Kidney (tissue), 14 donors: ENCODE data around the gene SEMA4A. TPM values are rescaled to one million over a fixed set of nuclear protein-coding genes. Genes with fewer than 3 reads are reported as not detected.

Experiments used
- DNase-seq, 5 donors: peaks; one replicate each; pipeline ENCODE4 v3.0.0-alpha.2; 2013 to 2020
- FAIRE-seq: peaks from 2 replicates; lab custom pipeline; 2012; peaks lifted over from hg19 to GRCh38; lab: Jason Lieb, UNC
- H3K27ac ChIP-seq, 2 donors: one replicate each; pipeline ENCODE4 v1.7.0; 2013; ENCODE audit warnings: low read depth in 2 of 2, low read length in 2 of 2, inconsistent platforms in 1 of 2
- H3K27me3 ChIP-seq: one replicate; pipeline ENCODE4 v1.7.1; 2013; ENCODE audit warnings: low read length, inconsistent platforms; ENCODE audit not compliant: control insufficient read depth, insufficient read depth
- H3K36me3 ChIP-seq, 3 donors: one replicate each; pipeline versions ENCODE4 v1.7.0 to v1.7.1; 2013; ENCODE audit warnings: low read length in 3 of 3, control low read depth in 1 of 3, inconsistent platforms in 1 of 3; ENCODE audit not compliant: insufficient read depth in 3 of 3, control insufficient read depth in 2 of 3
- H3K4me1 ChIP-seq, 3 donors: one replicate each; pipeline versions ENCODE4 v1.7.0 to v1.7.1; 2013; ENCODE audit warnings: low read length in 3 of 3, inconsistent platforms in 1 of 3, low read depth in 1 of 3; ENCODE audit not compliant: control insufficient read depth in 2 of 3, insufficient read depth in 2 of 3
- H3K4me3 ChIP-seq, 3 donors: one replicate each; pipeline versions ENCODE4 v1.7.0 to v1.8.1; 2013; ENCODE audit warnings: low read length in 3 of 3, control low read depth in 1 of 3, inconsistent platforms in 1 of 3
- H3K9ac ChIP-seq, 3 donors: one replicate each; pipeline versions ENCODE4 v1.7.0 to v1.7.1; 2013; ENCODE audit warnings: low read length in 3 of 3, control low read depth in 1 of 3, inconsistent platforms in 1 of 3
- H3K9me3 ChIP-seq, 3 donors: one replicate each; pipeline versions ENCODE4 v1.7.0 to v1.7.1; 2013; ENCODE audit warnings: low read length in 3 of 3, control low read depth in 1 of 3, inconsistent platforms in 1 of 3; ENCODE audit not compliant: control insufficient read depth in 2 of 3, insufficient read depth in 1 of 3
- intact Hi-C: fragments of 100-400 bp; cut with DNase I; formaldehyde crosslinking; loops from one replicate; pipeline ENCODE4 v1.11.1; 2022
- polyA plus RNA-seq: library from polyadenylated mRNA; stranded (reverse); fragments of 350-450 nt; fragmentation: Illumina TruSeq; extraction: RNeasy Lipid Tissue Mini Kit (QIAGEN cat#74804); gene quantifications from one replicate; pipeline ENCODE4 v1.2.3, GENCODE V29; 2014; ENCODE audit warnings: low read depth, low replicate concordance; ENCODE audit not compliant: insufficient read depth
- total RNA-seq: library from RNA; stranded (reverse); fragmentation: NEBNext Ultra II Directional; extraction: Animal tissue kit (Norgen Biotek cat#: 25700); gene quantifications from one replicate; pipeline ENCODE4 v1.2.1, GENCODE V29; 2021
- TF ChIP-seq, protein P1 (sequence below): IDR thresholded peaks from 3 replicates; pipeline ENCODE4 v1.5.1; 2012; ENCODE audit warnings: mild to moderate bottlenecking, moderate library complexity, borderline replicate concordance; ENCODE audit not compliant: insufficient read depth; ENCODE audit errors: extremely low read depth
- donor health status: control.
- donor health status: control.
- donor health status: control.
- donor health status: control.
- donor health status: control.
- donor health status: DM: yes; HTN: yes; CAD: no.
- donor health status: Normal renal cell carcinoma (clear cell type).

Gene SEMA4A
- total and polyA plus RNA-seq, 2 donors from 2014 or later: 16.4 to 45.9 TPM

DNA sequence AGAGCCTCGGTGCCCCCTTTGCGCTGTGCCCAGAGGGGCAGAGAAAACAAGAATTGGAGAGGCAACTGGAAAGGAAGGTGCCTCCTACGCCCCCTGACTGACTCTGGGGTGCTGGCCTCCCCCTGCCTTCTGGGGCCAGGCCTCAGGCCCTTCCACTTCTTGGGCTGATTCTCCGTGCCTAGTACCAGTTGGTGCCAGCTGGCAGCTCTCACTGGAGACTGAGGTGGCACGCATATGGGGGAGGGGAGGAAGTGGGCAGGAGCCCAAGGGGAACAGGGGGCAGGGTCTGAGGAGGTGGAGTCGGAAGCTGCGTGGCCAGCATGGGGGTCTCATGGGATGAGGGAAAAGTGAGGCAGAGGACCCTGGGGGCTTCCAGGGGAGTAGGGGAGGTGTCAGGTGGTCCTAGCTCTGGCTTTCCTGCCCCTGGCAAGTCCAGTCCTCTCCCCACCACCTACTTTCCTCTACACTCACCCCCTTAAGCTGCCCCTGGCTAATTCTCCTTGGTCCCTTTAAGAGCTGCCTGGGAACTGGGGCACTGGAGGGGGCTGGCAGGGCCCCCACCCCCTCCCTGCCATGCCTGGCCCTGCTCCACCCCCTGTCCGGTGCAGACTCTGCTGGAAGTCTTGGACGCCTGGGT, 6.5 kb upstream of the SEMA4A start:
- TF ChIP-seq, protein P1, sequence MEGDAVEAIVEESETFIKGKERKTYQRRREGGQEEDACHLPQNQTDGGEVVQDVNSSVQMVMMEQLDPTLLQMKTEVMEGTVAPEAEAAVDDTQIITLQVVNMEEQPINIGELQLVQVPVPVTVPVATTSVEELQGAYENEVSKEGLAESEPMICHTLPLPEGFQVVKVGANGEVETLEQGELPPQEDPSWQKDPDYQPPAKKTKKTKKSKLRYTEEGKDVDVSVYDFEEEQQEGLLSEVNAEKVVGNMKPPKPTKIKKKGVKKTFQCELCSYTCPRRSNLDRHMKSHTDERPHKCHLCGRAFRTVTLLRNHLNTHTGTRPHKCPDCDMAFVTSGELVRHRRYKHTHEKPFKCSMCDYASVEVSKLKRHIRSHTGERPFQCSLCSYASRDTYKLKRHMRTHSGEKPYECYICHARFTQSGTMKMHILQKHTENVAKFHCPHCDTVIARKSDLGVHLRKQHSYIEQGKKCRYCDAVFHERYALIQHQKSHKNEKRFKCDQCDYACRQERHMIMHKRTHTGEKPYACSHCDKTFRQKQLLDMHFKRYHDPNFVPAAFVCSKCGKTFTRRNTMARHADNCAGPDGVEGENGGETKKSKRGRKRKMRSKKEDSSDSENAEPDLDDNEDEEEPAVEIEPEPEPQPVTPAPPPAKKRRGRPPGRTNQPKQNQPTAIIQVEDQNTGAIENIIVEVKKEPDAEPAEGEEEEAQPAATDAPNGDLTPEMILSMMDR: no peak
- H3K4me1 ChIP-seq: peaks cover 3 to 24% (median 15%) of the 10 kb centered on the region in 3 donors
- intact Hi-C loops: loop anchor here (5.0 kb wide), 1 partner anchor 80 kb away; no protein-coding TSS in a partner anchor
- FAIRE-seq: no peak
- H3K27me3 ChIP-seq: no peaks in the 10 kb centered on the region
- H3K4me3 ChIP-seq: peak overlapping the region in 2 of 3 donors; percentile 1 to 42
- DNase-seq: peak in 3 of 5 donors; percentile 65 to 83 (median 67)
- H3K9me3 ChIP-seq: no peaks in the 10 kb centered on the region
- H3K9ac ChIP-seq: peak overlapping the region in 1 of 3 donors; percentile 48
- peak overlapping the region; percentile 30 to 59 for H3K27ac ChIP-seq
- H3K36me3 ChIP-seq: no peaks in the 10 kb centered on the region

GRCh38 chr1:156148216-156148615, 5.2 kb upstream of the SEMA4A start:
- H3K9me3 ChIP-seq: no peaks in the 10 kb centered on the region
- no peak overlapping the region for H3K27ac ChIP-seq
- peaks cover 5 to 34% (median 19%) of the 10 kb centered on the region in 3 donors for H3K4me1 ChIP-seq
- DNase-seq (no peak), FAIRE-seq (no peak)
- H3K9ac ChIP-seq: no peak overlapping the region
- no peaks in the 10 kb centered on the region for H3K36me3 ChIP-seq
- no peaks in the 10 kb centered on the region for H3K27me3 ChIP-seq
- H3K4me3 ChIP-seq: no peak overlapping the region
- TF ChIP-seq, protein P1: no peak
- intact Hi-C loops: loop anchor here (5.0 kb wide), 1 partner anchor 79 kb away; no protein-coding TSS in a partner anchor

DNA sequence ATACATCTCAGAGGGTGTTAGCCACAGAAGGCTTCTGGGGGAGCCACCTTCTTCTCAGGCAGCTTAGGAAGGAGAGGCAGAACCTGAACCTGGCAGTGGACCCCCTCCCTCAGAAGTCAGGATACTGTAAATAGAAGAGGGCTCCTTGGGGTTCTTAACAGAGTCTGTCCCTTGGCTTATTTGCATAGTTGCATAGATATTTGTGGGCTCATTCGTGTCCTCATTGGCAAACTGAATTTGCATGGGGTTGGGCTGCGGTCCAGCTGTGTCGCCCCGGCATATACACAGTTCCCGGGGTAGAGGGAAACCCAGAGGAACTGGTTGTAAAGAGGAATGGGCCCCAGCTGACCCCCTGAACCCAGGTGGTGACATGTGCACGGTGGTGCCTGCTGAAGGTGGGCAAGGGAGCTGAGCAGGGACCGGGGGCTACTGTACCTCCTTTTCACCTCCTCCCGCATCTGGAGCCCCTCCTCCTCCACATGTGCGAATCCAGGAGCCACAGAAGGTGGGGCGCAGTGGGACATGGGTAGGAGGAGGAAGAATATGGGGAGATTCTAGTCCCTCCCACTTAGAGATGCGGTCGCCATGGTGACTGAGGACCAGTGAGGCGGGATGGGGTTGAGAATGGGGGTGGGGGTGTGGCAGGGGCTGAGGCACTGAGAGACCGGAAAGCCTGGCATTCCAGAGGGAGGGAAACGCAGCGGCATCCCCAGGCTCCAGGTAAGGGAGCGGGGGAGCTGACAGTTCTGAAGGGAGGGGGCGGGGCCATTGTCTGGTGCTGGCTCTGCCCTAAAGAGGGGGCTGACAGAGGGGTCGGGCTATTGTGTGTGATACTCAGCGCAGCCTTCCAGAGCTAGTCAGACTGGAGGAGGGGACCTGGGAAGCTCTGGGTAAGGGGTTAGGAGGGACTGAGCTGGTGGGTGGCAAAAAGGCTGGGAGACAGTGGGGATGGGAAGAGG, 3.7 kb upstream of the SEMA4A start:
- TF ChIP-seq, protein P1: no peak
- no peaks in the 10 kb centered on the region for H3K9me3 ChIP-seq
- no peaks in the 10 kb centered on the region for H3K27me3 ChIP-seq
- no peak overlapping the region for H3K4me3 ChIP-seq
- FAIRE-seq (no peak), DNase-seq (peak in 4 of 5 donors; percentile 65 to 84 (median 76))
- intact Hi-C loops: loop anchor here (5.0 kb wide), 1 partner anchor 78 kb away; no protein-coding TSS in a partner anchor
- peak overlapping the region in 1 of 2 donors; percentile 34 for H3K27ac ChIP-seq
- H3K9ac ChIP-seq: no peak overlapping the region
- no peaks in the 10 kb centered on the region for H3K36me3 ChIP-seq
- peaks cover 6 to 38% (median 24%) of the 10 kb centered on the region in 3 donors for H3K4me1 ChIP-seq
